CD4-positive, alpha-beta T cell treated with Interleukin-6 for 4 hours (primary cell): ENCODE measurements around the gene GREB1.

Source experiments
- DNase-seq: peaks from one replicate; pipeline ENCODE4 v3.0.0-alpha.2; 2020; ENCODE audit warnings: mixed read lengths

The GREB1 gene

DNA sequence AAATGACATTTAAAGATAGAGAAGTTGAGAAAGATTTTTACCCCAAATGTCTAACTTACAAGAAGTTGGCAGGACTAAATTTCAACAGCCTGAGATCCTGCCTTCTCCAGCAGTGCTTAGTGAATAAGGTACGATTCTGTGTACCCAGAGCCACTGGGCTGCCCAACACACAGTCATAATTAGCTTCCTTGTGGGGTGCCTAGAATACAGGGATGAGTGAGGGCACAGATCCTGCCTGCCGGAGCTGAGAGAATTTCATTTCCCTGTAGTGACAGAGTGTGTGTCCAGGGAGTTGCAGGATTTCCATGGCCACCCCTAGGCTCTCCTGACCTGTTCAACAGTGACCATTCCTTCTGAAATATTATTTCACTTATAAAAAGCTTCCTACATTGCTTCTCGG is 27.0 kb downstream of the GREB1 start:
- DNase-seq = no peak

DNA sequence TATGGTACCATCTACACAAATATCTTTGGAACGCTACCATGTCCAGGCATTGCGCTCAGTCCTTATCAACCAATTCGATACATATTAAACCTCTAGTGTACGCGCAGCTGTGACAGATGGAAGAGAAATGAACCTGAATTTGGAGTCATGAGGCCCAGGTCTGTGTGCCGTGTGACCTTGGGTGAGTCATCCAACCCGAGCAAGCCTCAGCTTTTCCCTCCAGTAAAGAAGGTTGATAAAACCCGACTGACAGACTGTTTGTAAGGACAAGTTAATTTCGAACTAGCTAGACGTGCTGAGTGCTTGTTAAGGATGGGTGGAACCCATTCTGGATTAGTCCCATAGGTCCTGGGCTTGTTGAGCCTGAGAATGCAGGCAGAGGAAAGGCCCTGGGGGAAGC is 28.2 kb downstream of the GREB1 start:
- no peak for DNase-seq

- DNase-seq = no peak
These were observed 28.6 kb downstream of the GREB1 start for GRCh38 chr2:11562476-11562875.

GRCh38 chr2:11563784-11564666 is 30.2 kb downstream of the GREB1 start:
- DNase-seq = no peak

- no peak for DNase-seq
These were observed 31.1 kb downstream of the GREB1 start for GRCh38 chr2:11564816-11565567.

DNA sequence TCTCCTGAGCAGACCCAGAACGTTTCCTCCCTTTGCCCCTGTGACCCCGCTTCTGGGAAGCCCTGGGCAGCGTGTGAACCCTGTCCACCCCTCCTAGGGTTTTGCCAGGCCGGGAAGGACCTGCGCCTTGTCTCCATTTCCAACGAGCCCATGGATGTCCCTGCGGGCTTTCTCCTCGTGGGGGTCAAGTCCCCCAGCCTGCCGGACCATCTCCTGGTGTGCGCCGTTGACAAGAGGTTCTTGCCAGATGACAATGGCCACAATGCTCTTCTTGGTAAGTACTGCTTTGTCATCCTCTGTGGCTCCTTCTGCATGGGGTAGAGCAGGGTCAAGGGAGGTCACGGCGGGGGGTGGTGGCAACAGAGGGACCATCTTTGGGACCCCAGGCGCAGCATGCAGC is 32.5 kb downstream of the GREB1 start:
- DNase-seq = no peak

GRCh38 chr2:11567631-11568031 is 33.8 kb downstream of the GREB1 start:
- no peak for DNase-seq

DNA sequence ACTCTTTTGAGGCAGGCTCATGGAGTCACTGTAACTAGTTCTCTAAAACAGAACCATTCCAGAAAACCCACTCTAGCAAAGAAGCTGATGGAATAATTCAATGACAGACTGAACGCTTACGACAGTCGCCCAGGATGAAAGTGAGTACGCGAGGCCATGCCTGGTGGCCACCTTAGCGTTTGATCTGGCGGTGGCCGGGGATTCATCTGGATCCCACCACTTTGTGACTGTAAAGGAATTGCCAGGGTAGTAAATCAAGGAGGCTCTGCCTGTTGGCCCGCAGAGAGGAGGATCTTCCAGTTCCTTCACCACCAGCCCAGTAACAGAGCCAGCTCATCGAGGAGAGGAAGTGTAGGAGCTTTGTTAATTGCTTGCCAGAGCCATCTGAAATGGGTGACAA is 34.6 kb downstream of the GREB1 start:
- DNase-seq = no peak

DNA sequence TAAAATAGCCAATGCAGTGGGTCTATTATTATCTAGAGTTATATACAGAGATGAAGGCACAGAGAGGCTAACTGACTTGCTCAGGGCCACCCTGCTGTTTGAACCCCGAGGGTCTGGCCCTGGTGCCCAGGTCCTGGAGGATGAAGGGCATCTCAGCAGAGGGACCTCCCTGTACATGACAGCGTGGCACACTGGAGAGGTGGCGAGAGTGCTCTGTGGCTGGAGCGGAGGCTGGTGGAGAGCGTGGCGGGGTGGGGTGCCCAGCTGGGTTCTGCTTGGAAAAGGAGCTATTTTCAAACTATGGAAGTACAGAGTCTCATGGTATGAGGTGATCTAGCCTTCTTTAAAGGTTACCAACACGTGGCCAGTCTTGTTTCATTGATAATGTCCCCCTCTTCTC is 35.8 kb downstream of the GREB1 start:
- no peak for DNase-seq

DNA sequence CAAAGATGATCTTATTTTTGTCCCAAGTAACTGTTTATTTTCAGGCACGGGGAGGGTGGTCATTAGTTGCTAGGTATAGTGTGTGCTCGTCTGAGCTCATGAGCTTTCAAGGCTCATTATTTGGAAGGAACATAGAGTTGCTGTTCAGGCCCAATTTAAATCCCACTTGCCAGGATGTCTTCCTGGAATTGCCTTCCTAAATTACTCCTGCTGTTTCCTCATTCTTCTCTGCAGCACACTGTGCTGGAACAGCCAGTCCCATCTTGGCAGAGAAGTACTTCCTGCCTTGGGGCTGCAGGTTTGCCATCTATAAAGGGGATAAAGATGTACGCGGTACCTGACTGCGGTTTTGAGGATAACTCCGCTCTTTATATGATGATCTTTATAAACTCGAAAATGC is 37.3 kb downstream of the GREB1 start:
- no peak for DNase-seq

DNA sequence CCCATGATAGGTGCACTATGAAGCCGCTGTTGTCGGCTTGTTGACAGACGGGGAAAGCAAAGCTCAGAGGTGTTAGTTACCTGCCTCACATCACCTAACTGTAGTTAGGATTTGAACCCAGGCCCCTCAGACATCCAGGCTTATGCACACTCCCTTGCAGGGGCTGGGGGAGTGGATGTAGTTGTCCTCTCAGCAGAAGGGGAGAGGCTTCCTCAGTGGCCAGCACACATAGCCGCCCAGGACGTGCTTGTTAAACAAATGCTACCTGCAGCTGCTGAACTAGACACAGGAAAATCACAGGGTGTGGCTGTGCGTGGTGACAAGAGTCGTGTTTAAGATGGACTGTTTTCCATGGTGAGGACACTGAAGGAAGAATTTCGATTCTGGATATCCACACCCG is 39.2 kb downstream of the GREB1 start:
- no peak for DNase-seq

GRCh38 chr2:11573418-11574175 is 39.8 kb downstream of the GREB1 start:
- DNase-seq = no peak

GRCh38 chr2:11574176-11575046 is 40.6 kb downstream of the GREB1 start:
- DNase-seq = no peak

- DNase-seq = no peak
These were observed 42.6 kb downstream of the GREB1 start for GRCh38 chr2:11576398-11576797.

DNA sequence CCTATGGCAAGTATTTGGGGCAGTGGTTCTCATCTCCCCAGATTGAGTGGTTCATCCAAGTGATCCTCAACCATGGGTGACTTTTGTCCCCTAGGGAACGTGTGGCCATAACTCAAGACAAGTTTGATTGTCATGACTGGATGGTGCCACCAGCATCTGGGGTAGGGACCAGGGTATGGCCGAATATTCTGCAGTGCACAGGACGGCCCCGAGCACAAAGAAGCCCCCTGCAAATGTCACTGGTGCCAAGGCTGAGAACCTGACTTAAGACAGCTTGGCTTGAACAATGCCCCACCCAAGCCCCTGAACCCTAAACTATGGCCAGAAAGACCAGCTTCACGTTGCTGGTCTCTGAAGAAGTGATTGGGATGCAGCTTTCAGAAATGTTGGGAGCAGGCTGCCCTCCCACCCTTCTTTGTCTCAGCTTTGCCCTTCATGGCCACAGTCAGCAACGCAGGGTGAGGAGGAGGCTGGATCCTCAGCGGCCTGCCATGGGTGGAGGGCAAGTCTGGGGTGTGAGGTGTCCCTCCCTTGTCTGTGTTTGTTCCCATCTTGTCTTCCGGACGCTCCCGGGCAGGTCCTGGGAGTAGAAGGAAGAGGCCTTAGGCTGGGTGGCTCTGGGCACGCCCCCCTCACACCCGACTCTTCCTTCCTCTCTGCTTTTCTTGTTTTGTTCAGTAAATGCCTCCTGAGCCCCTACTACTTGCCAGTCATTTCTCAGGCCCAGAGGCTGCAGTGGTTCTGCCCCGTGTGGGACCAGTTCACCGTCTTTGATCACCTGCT is 43.4 kb downstream of the GREB1 start:
- no peak for DNase-seq

- DNase-seq = no peak
These were observed 44.5 kb downstream of the GREB1 start for GRCh38 chr2:11578081-11578948.

GRCh38 chr2:11578986-11579774 is 45.3 kb downstream of the GREB1 start:
- no peak for DNase-seq

- no peak for DNase-seq
These were observed 46.2 kb downstream of the GREB1 start for GRCh38 chr2:11579867-11580659.

DNA sequence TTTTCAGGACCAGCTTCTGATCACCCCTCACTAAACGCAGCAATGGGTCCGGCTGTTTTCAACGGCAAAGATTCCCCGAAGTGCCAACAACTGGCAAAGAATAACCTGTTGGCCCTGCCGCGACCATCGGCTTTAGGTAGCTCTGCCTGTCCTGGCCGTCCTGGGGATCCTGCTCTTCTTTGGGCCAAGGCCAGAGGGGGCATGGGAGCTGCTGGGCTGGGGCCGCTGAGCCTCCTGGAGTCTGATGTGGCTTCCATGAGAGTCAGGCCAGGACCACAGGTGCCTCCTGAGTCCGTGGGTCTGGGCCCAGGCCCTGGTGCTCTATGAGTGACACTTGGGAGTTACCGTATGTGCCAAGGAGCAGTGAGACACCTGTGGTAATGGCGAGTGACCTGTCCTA is 46.9 kb downstream of the GREB1 start:
- no peak for DNase-seq
